ENCODE results near the gene MKRN3.

Gene MKRN3

GRCh38 chr15:23565395-23566070, at the start of gene MKRN3:
MKRN3 (plus strand) TSS chr15:23565674; CDS start chr15:23565783, 109 bp downstream.
- no peak for DNase-seq (ENCODE audit: low spot score)

- no peak for DNase-seq (ENCODE audit: low spot score)
These were observed 48.6 kb upstream of the MKRN3 start for GRCh38 chr15:23516866-23517265.

GRCh38 chr15:23518104-23518503, 47.4 kb upstream of the MKRN3 start:
- DNase-seq (ENCODE audit: low spot score), result no peak

- no peak for DNase-seq (ENCODE audit: low spot score)
These were observed 40.7 kb upstream of the MKRN3 start for GRCh38 chr15:23524816-23525215.

- no peak for DNase-seq (ENCODE audit: low spot score)
These were observed 35.6 kb upstream of the MKRN3 start for GRCh38 chr15:23529891-23530290.

- no peak for DNase-seq (ENCODE audit: low spot score)
These were observed 33.5 kb upstream of the MKRN3 start for GRCh38 chr15:23532024-23532423.

GRCh38 chr15:23536659-23537058, 28.8 kb upstream of the MKRN3 start:
- DNase-seq (ENCODE audit: low spot score), result no peak

GRCh38 chr15:23538648-23539047, 26.8 kb upstream of the MKRN3 start:
- DNase-seq (ENCODE audit: low spot score), result no peak

- DNase-seq (ENCODE audit: low spot score), result no peak
These were observed 25.6 kb upstream of the MKRN3 start for GRCh38 chr15:23539892-23540291.

GRCh38 chr15:23546158-23546557, 19.3 kb upstream of the MKRN3 start:
- DNase-seq (ENCODE audit: low spot score), result no peak

GRCh38 chr15:23548071-23548470, 17.4 kb upstream of the MKRN3 start:
- DNase-seq (ENCODE audit: low spot score), result no peak

- DNase-seq (ENCODE audit: low spot score), result no peak
These were observed 3.6 kb upstream of the MKRN3 start for GRCh38 chr15:23561914-23562313.

GRCh38 chr15:23564821-23565394, 566 bp upstream of the MKRN3 start:
- DNase-seq (ENCODE audit: low spot score), result no peak

- DNase-seq (ENCODE audit: low spot score), result no peak
These were observed 639 bp downstream of the MKRN3 start for GRCh38 chr15:23566071-23566554.

GRCh38 chr15:23566651-23567050, 1.2 kb downstream of the MKRN3 start:
- DNase-seq (ENCODE audit: low spot score), result no peak

GRCh38 chr15:23567921-23568320, 2.4 kb downstream of the MKRN3 start:
- DNase-seq (ENCODE audit: low spot score), result no peak

GRCh38 chr15:23569151-23569925, 3.9 kb downstream of the MKRN3 start:
- no peak for DNase-seq (ENCODE audit: low spot score)

- no peak for DNase-seq (ENCODE audit: low spot score)
These were observed 5.0 kb downstream of the MKRN3 start for GRCh38 chr15:23570486-23570885.

GRCh38 chr15:23572844-23573243, 7.4 kb downstream of the MKRN3 start:
- DNase-seq (ENCODE audit: low spot score), result no peak

- DNase-seq (ENCODE audit: low spot score), result no peak
These were observed 9.3 kb downstream of the MKRN3 start for GRCh38 chr15:23574742-23575141.

GRCh38 chr15:23576061-23576460, 10.6 kb downstream of the MKRN3 start:
- DNase-seq (ENCODE audit: low spot score), result no peak

- no peak for DNase-seq (ENCODE audit: low spot score)
These were observed 13.2 kb downstream of the MKRN3 start for GRCh38 chr15:23578521-23579150.

GRCh38 chr15:23588268-23588667, 22.8 kb downstream of the MKRN3 start:
- no peak for DNase-seq (ENCODE audit: low spot score)
